Central memory CD8-positive, alpha-beta T cell (primary cell): Measurements from ENCODE around the gene TPX2.
A peak's percentile ranks its signal among the peaks of the same experiment; 100 is the strongest.
"Not testable (repeated sequence)": the region's sequence is repeated elsewhere in the genome, so short reads cannot be mapped to it uniquely, and the experiment has no call there.

Experiments
- ATAC-seq: fragments of 150-1000 bp; cut with Tn5 transposase; replicated peaks from 2 replicates; pipeline ENCODE4 v1.10.0; 2022; ENCODE audit warnings: mild to moderate bottlenecking, moderate FRiP score, moderate number of reproducible peaks; ENCODE audit not compliant: poor library complexity, severe bottlenecking; ENCODE audit errors: extremely low read depth
- DNase-seq, 2 donors: peaks; one replicate each; pipeline ENCODE4 v3.0.0; 2021; ENCODE audit warnings: low spot score in 2 of 2
- H3K27ac Mint-ChIP-seq: one replicate; pipeline ENCODE4 v1.8.0; 2022; ENCODE audit warnings: low read depth, mild to moderate bottlenecking, moderate library complexity, mixed read lengths
- H3K27me3 Mint-ChIP-seq: one replicate; pipeline ENCODE4 v1.8.0; 2022; ENCODE audit warnings: mixed read lengths
- H3K36me3 Mint-ChIP-seq: one replicate; pipeline ENCODE4 v1.8.0; 2022; ENCODE audit warnings: mild to moderate bottlenecking, moderate library complexity, mixed read lengths; ENCODE audit not compliant: insufficient read depth
- H3K4me1 Mint-ChIP-seq: one replicate; pipeline ENCODE4 v1.8.0; 2022; ENCODE audit warnings: mixed read lengths
- H3K4me3 Mint-ChIP-seq: one replicate; pipeline ENCODE4 v1.8.0; 2022; ENCODE audit warnings: mild to moderate bottlenecking, moderate library complexity, mixed read lengths
- H3K9me3 Mint-ChIP-seq: one replicate; pipeline ENCODE4 v1.8.0; 2022; ENCODE audit warnings: mixed read lengths

TPX2 gene

GRCh38 chr20:31746068-31746878, 7.2 kb downstream of the TPX2 start:
- H3K9me3 Mint-ChIP-seq, result no peaks in the 10 kb centered on the region
- no peak for ATAC-seq
- no peak for DNase-seq
- no peak overlapping the region for H3K4me3 Mint-ChIP-seq
- no peak overlapping the region for H3K27ac Mint-ChIP-seq
- peaks cover 6% of the 10 kb centered on the region for H3K4me1 Mint-ChIP-seq
- peaks cover 6% of the 10 kb centered on the region for H3K36me3 Mint-ChIP-seq
- H3K27me3 Mint-ChIP-seq, result no peaks in the 10 kb centered on the region

DNA sequence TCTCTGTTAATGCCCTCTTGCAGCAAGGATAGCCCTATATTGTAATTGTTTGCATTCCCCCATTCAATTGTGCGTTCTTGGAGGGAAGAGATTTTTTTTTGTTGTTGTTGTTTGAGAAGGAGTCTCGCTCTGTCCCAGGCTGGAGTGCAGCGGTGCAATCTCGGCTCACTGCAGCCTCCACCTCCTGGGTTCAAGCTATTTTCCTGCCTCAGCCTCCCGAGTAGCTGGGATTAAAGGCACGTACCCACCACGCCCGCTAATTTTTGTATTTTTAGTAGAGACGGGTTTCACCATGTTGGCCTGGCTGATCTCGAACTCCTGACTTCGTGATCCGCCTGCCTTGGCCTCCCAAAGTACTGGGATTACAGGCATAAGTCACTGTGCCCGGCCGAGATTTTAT, 7.9 kb downstream of the TPX2 start:
- not testable (repeated sequence) for H3K36me3 Mint-ChIP-seq

GRCh38 chr20:31747640-31748039, 8.6 kb downstream of the TPX2 start:
- Mint-ChIP-seq H3K27ac (no peak overlapping the region), H3K36me3 (peaks cover 6% of the 10 kb centered on the region), H3K9me3 (no peaks in the 10 kb centered on the region), H3K4me1 (peaks cover 6% of the 10 kb centered on the region), H3K4me3 (peak overlapping the region; percentile 25), H3K27me3 (no peaks in the 10 kb centered on the region)
- ATAC-seq (no peak), DNase-seq (no peak)

More for the DNA sequence above, 7.9 kb downstream of the TPX2 start:
- not testable (repeated sequence) for H3K9me3 Mint-ChIP-seq, H3K4me1 Mint-ChIP-seq, H3K27me3 Mint-ChIP-seq, H3K27ac Mint-ChIP-seq, DNase-seq, H3K4me3 Mint-ChIP-seq, ATAC-seq

DNA sequence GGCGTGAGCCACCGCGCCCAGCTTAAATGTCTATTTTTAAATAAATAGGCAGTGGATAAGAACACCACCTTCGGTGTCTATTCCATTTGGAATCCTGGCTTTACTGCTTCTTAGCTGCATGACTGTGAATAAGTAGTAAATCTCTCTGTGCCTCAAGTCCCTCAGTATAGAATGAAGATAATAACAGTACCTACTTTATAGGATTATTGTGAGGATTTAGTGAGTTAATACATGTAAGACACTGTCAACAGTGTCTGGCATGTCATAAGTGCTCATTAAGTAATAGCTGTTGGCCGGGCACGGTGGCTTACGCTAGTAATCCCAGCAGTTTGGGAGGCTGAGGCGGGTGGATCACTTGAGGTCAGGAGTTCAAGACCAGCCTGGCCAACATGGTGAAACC, 10.1 kb downstream of the TPX2 start:
- Mint-ChIP-seq H3K27ac (no peak overlapping the region), H3K4me1 (peaks cover 6% of the 10 kb centered on the region), H3K4me3 (no peak overlapping the region), H3K36me3 (peaks cover 6% of the 10 kb centered on the region), H3K9me3 (no peaks in the 10 kb centered on the region), H3K27me3 (no peaks in the 10 kb centered on the region)
- ATAC-seq (no peak), DNase-seq (no peak)

DNA sequence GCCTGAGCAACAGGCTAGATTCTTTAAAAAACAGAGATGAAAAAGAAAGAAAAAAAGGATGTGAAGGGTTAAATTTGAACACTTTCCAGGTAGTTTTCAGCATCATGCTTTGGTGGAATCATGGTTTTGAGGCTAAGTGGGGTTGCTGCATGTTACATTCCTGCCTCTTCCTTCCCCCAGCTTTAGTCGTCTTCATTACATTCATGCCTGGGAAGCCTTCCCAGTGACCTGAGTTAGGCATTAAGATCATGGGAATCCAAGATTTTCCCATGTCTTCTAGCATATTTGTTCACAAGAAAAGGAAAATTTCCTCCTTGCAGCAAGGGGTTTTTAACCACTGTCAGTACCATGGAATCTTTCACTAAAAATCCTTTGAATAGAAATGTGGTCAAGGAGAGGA, 12.0 kb downstream of the TPX2 start:
- no peak overlapping the region for H3K4me3 Mint-ChIP-seq
- H3K4me1 Mint-ChIP-seq, result peaks cover 6% of the 10 kb centered on the region
- H3K36me3 Mint-ChIP-seq, result no peaks in the 10 kb centered on the region
- no peak overlapping the region for H3K27ac Mint-ChIP-seq
- H3K9me3 Mint-ChIP-seq, result no peaks in the 10 kb centered on the region
- no peak for ATAC-seq
- no peak for DNase-seq
- H3K27me3 Mint-ChIP-seq, result no peaks in the 10 kb centered on the region

- Mint-ChIP-seq H3K4me3 (no peak overlapping the region), H3K27ac (no peak overlapping the region), H3K27me3 (no peaks in the 10 kb centered on the region), H3K4me1 (no peaks in the 10 kb centered on the region), H3K9me3 (no peaks in the 10 kb centered on the region), H3K36me3 (peaks cover 3% of the 10 kb centered on the region)
- no peak for DNase-seq
- no peak for ATAC-seq
Measured at GRCh38 chr20:31757254-31757653, 18.2 kb downstream of the TPX2 start.

DNA sequence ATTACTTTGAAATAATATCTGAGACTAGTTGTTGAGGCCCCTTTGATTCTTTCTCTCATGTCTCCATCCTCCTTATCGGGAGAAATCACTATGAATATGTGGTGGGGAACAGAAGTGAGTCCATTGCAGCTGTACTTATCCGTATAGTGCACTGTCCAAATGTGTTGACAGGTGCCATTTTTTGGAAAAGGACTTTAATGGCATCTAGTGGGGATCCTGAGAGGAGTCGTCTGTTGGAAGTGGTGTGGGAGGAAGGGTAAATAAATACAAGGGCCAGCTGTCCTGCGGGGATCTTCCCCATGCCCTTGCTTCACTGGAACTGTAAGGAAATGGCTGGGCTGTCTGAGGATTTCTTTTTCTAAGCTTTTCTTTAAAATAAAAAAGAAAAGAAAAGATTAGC, 19.4 kb downstream of the TPX2 start:
- Mint-ChIP-seq H3K36me3 (peaks cover 3% of the 10 kb centered on the region), H3K9me3 (no peaks in the 10 kb centered on the region), H3K4me3 (no peak overlapping the region), H3K27me3 (no peaks in the 10 kb centered on the region), H3K4me1 (no peaks in the 10 kb centered on the region), H3K27ac (no peak overlapping the region)
- ATAC-seq, result no peak
- no peak for DNase-seq

DNA sequence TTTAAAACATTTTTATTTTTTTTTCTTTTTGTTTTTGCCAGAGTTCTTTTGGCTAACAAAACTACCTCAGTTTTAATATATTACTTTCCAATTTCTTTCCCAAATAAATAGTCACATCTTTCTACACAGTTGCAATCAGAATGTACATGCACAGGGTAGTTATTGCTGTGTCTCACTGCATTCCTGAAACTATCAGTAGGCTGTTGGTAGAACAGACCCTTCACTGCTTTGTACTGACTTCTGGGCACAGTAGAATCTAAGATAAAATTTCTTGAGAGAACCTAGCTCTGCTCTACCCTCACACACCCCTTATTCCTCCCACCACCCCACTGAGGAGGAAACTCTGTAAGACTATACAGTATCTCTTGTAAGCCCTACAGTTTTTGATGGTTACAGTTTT, 19.9 kb downstream of the TPX2 start:
- ATAC-seq, result no peak
- Mint-ChIP-seq H3K4me3 (no peak overlapping the region), H3K36me3 (peaks cover 3% of the 10 kb centered on the region), H3K27ac (peak overlapping the region; percentile 67), H3K9me3 (no peaks in the 10 kb centered on the region), H3K4me1 (no peaks in the 10 kb centered on the region), H3K27me3 (no peaks in the 10 kb centered on the region)
- no peak for DNase-seq

GRCh38 chr20:31759836-31760518, 20.9 kb downstream of the TPX2 start:
- Mint-ChIP-seq H3K4me1 (no peaks in the 10 kb centered on the region), H3K27ac (peak overlapping the region; percentile 67), H3K27me3 (no peaks in the 10 kb centered on the region), H3K36me3 (peaks cover 3% of the 10 kb centered on the region), H3K9me3 (no peaks in the 10 kb centered on the region), H3K4me3 (no peak overlapping the region)
- DNase-seq (no peak), ATAC-seq (no peak)

DNA sequence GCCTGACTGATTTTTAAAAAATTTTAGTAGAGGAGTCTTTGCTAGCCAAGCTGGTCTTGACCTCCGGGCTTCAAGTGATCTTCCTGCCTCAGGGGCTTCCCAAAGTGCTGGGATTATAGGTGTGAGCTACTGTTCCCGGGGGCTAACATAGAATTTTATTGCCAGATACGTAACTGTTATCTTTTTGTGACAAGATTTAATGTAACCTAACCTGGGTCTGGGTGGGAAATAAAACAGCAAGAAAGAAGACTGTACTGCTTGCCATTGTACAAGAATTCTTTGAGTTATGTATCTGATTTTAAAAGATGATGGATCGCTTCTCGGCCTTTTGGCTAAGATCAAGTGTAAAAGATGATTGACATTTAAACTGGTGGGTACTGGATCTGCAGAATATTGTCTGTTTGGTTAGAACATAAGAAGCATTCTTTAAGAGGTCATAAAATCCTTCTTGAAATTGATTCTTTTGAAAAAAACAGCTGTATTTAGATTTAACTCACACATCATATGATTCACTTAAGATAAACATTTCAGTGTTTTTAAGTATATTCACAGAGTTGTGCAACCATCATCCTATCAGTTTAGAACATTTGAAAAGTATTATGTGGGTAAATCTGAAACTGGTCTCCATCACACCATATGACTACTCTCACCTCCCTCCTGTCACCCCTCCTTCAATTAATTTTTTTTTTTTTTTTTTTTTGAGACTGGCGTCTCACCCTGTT, 21.6 kb downstream of the TPX2 start:
- peaks cover 3% of the 10 kb centered on the region for H3K36me3 Mint-ChIP-seq
- no peak for ATAC-seq

DNA sequence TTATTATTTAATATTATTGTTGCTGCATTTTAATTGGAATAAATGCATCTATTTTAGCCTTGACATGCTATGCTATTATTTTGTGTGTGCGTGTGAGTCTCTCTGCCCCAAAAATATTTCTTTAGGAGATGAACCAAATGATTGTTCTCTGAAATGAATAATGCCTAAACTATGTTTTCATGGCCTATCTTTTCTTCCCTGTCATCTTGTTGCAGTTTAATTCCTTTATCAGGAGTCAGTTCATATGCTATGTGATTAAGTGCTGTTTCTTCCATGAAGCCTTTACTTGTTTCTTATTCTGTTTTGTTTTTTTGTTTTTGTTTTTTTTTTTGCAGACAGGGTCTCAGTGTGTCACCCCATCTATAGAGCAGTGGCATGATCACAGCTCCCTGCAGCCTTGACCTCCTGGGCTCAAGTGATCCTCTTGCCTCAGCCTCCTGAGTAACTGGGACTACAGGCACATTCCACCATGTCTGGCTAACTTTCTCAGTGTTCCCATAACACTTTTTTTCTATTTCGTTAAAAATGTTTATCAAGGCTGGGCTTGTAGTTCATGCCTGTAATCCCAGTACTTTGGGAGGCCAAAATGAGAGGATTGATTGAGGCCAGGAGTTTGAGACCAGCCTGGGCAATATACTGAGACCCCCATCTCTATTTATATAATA, 25.7 kb downstream of the TPX2 start:
- no peak for ATAC-seq
- no peak overlapping the region for H3K27ac Mint-ChIP-seq

More for the DNA sequence above, 21.6 kb downstream of the TPX2 start:
- no peak for DNase-seq
- no peak overlapping the region for H3K27ac Mint-ChIP-seq
- no peaks in the 10 kb centered on the region for H3K9me3 Mint-ChIP-seq
- H3K4me1 Mint-ChIP-seq, result no peaks in the 10 kb centered on the region
- H3K27me3 Mint-ChIP-seq, result no peaks in the 10 kb centered on the region
- H3K4me3 Mint-ChIP-seq, result no peak overlapping the region

DNA sequence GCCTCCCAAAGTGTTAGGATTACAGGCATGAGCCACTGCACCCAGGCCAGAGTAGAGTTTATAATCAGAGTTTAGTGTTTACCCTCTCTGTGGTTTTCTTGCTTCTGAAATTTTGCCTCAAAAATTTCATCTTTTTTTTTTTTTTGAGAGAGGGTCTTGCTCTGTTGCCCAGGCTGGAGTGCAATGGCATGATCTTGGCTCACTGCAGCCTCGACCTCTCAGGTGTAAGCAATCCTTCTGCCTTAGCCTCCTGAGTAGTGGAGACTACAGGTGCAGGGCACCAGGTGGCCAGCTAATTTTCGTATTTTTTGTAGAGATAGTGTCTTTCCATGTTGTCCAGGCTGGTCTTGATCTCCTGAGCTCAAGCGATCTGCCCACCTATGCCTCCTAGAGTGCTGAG, 28.7 kb downstream of the TPX2 start:
- H3K27me3 Mint-ChIP-seq, result no peaks in the 10 kb centered on the region
- no peak overlapping the region for H3K4me3 Mint-ChIP-seq
- H3K4me1 Mint-ChIP-seq, result peaks cover 8% of the 10 kb centered on the region
- ATAC-seq (no peak), DNase-seq (no peak)
- H3K9me3 Mint-ChIP-seq, result no peaks in the 10 kb centered on the region
- H3K27ac Mint-ChIP-seq, result no peak overlapping the region
- peaks cover 6% of the 10 kb centered on the region for H3K36me3 Mint-ChIP-seq

More for the DNA sequence above, 25.7 kb downstream of the TPX2 start:
- no peaks in the 10 kb centered on the region for H3K27me3 Mint-ChIP-seq
- H3K4me1 Mint-ChIP-seq, result no peaks in the 10 kb centered on the region
- DNase-seq, result no peak
- H3K9me3 Mint-ChIP-seq, result no peaks in the 10 kb centered on the region
- H3K36me3 Mint-ChIP-seq, result peaks cover 7% of the 10 kb centered on the region
- H3K4me3 Mint-ChIP-seq, result no peak overlapping the region
